PFSK-1 (cell line): Measurements from ENCODE around the gene ADAMTS7.

ENCODE experiments used
- POLR2AphosphoS5 ChIP-seq: IDR thresholded peaks from 2 replicates; pipeline ENCODE4 v1.6.1; 2012; ENCODE audit warnings: low read depth, mild to moderate bottlenecking, control low read depth, low read length, moderate library complexity
- REST ChIP-seq, 2 experiments: IDR thresholded peaks; 2 replicates each; pipeline versions ENCODE4 v1.6.1 to v1.8.0; 2011 to 2012; ENCODE audit warnings: low read depth in 2 of 2, low read length in 2 of 2, control low read depth in 1 of 2, inconsistent platforms in 1 of 2, mild to moderate bottlenecking in 1 of 2, moderate library complexity in 1 of 2; ENCODE audit not compliant: insufficient read depth in 1 of 2
- SIN3A ChIP-seq: IDR thresholded peaks from 2 replicates; pipeline ENCODE4 v1.6.1; 2012; ENCODE audit warnings: mild to moderate bottlenecking, low read length, moderate library complexity, borderline replicate concordance; ENCODE audit not compliant: insufficient read depth
- TAF1 ChIP-seq: IDR thresholded peaks from 2 replicates; pipeline ENCODE4 v1.6.1; 2012; ENCODE audit warnings: low read length, control low read depth, borderline replicate concordance; ENCODE audit not compliant: insufficient read depth

GRCh38 chr15:78837543-78837942, 26.3 kb upstream of the ADAMTS7 start:
- no peak for TF ChIP-seq REST (IDR thresholded peaks at IDR 0.05; ENCODE audit: insufficient read depth in 1 of 2, low read depth in 2 of 2, low read length in 2 of 2)
- TF ChIP-seq POLR2AphosphoS5: no peak
- TF ChIP-seq TAF1: no peak
- TF ChIP-seq SIN3A: no peak
